ENCODE results near the gene CRADD.
"Not testable (repeated sequence)": the region's sequence is repeated elsewhere in the genome, so short reads cannot be mapped to it uniquely, and the experiment has no call there.

CRADD gene

GRCh38 chr12:93749515-93749914 lies 72.3 kb downstream of the CRADD start:
- Histone ChIP-seq H3K27me3 (replicated peaks) (no peaks in the 10 kb centered on the region), H3K36me3 (replicated peaks) (no peaks in the 10 kb centered on the region), H3K4me3 (ENCODE audit: low read depth, low read length) (no peak overlapping the region), H3K27ac (no peak overlapping the region)
- in situ Hi-C loops (cut with HindIII; ENCODE audit: low pct_ligation_motif_present, low sequenced_read_pairs) = no loop called here
- TF ChIP-seq CTCF (IDR thresholded peaks at IDR 0.05; ENCODE audit: low read depth, low read length, missing control alignments) = no peak
- DNase-seq = no peak

GRCh38 chr12:93750056-93750455 lies 72.9 kb downstream of the CRADD start:
- no peaks in the 10 kb centered on the region for H3K36me3 ChIP-seq (replicated peaks)
- DNase-seq = no peak
- H3K27ac ChIP-seq = no peak overlapping the region
- no peak for TF ChIP-seq CTCF (IDR thresholded peaks at IDR 0.05; ENCODE audit: low read depth, low read length, missing control alignments)
- in situ Hi-C loops (cut with HindIII; ENCODE audit: low pct_ligation_motif_present, low sequenced_read_pairs) = no loop called here
- no peaks in the 10 kb centered on the region for H3K27me3 ChIP-seq (replicated peaks)
- no peak overlapping the region for H3K4me3 ChIP-seq (ENCODE audit: low read depth, low read length)

- no peak for TF ChIP-seq CTCF (IDR thresholded peaks at IDR 0.05; ENCODE audit: low read depth, low read length, missing control alignments)
- in situ Hi-C loops (cut with HindIII; ENCODE audit: low pct_ligation_motif_present, low sequenced_read_pairs) = no loop called here
- peak; percentile 47 for DNase-seq
- H3K4me3 ChIP-seq (ENCODE audit: low read depth, low read length) = no peak overlapping the region
- H3K27me3 ChIP-seq (replicated peaks) = no peaks in the 10 kb centered on the region
- no peak overlapping the region for H3K27ac ChIP-seq
- H3K36me3 ChIP-seq (replicated peaks) = no peaks in the 10 kb centered on the region
Observed at GRCh38 chr12:93751864-93752610, 74.9 kb downstream of the CRADD start.

GRCh38 chr12:93753285-93753684 lies 76.1 kb downstream of the CRADD start:
- Histone ChIP-seq H3K27ac (no peak overlapping the region), H3K36me3 (replicated peaks) (no peaks in the 10 kb centered on the region), H3K4me3 (ENCODE audit: low read depth, low read length) (no peak overlapping the region), H3K27me3 (replicated peaks) (no peaks in the 10 kb centered on the region)
- in situ Hi-C loops (cut with HindIII; ENCODE audit: low pct_ligation_motif_present, low sequenced_read_pairs) = no loop called here
- TF ChIP-seq CTCF (IDR thresholded peaks at IDR 0.05; ENCODE audit: low read depth, low read length, missing control alignments) = no peak
- DNase-seq = no peak

GRCh38 chr12:93753838-93754429 lies 76.8 kb downstream of the CRADD start:
- H3K4me3 ChIP-seq (ENCODE audit: low read depth, low read length) = no peak overlapping the region
- no peak overlapping the region for H3K27ac ChIP-seq
- no peaks in the 10 kb centered on the region for H3K36me3 ChIP-seq (replicated peaks)
- TF ChIP-seq CTCF (IDR thresholded peaks at IDR 0.05; ENCODE audit: low read depth, low read length, missing control alignments) = no peak
- H3K27me3 ChIP-seq (replicated peaks) = no peaks in the 10 kb centered on the region
- DNase-seq = no peak
- in situ Hi-C loops (cut with HindIII; ENCODE audit: low pct_ligation_motif_present, low sequenced_read_pairs) = no loop called here

GRCh38 chr12:93754859-93755258 lies 77.7 kb downstream of the CRADD start:
- H3K36me3 ChIP-seq (replicated peaks); in situ Hi-C loops (cut with HindIII; ENCODE audit: low pct_ligation_motif_present, low sequenced_read_pairs); H3K4me3 ChIP-seq (ENCODE audit: low read depth, low read length); H3K27me3 ChIP-seq (replicated peaks); H3K27ac ChIP-seq; DNase-seq: not testable (repeated sequence)

All from brain microvascular endothelial cell (primary cell).